Duodenal mucosa (tissue), 2 donors: Measurements from ENCODE around the gene ANGPTL4.
"Not testable (repeated sequence)": the region's sequence is repeated elsewhere in the genome, so short reads cannot be mapped to it uniquely, and the experiment has no call there.

Source experiments
- H3K27ac ChIP-seq: one replicate; pipeline ENCODE4 v1.7.0; 2013; ENCODE audit warnings: low read depth, low read length
- H3K27me3 ChIP-seq, 2 donors: one replicate each; pipeline ENCODE4 v1.7.0; 2013; ENCODE audit warnings: low read length in 2 of 2, control low read depth in 1 of 2; ENCODE audit not compliant: insufficient read depth in 2 of 2, control insufficient read depth in 1 of 2
- H3K36me3 ChIP-seq, 2 donors: one replicate each; pipeline ENCODE4 v1.7.0; 2013; ENCODE audit warnings: low read length in 2 of 2, control low read depth in 1 of 2; ENCODE audit not compliant: insufficient read depth in 2 of 2, control insufficient read depth in 1 of 2
- H3K4me1 ChIP-seq, 2 donors: one replicate each; pipeline ENCODE4 v1.7.0; 2013; ENCODE audit warnings: low read length in 2 of 2, control low read depth in 1 of 2; ENCODE audit not compliant: insufficient read depth in 2 of 2, control insufficient read depth in 1 of 2
- H3K4me3 ChIP-seq, 2 donors: one replicate each; pipeline ENCODE4 v1.7.0; 2013; ENCODE audit warnings: low read length in 2 of 2, low read depth in 1 of 2
- H3K9ac ChIP-seq, 2 donors: one replicate each; pipeline ENCODE4 v1.7.0; 2013; ENCODE audit warnings: low read length in 2 of 2, low read depth in 1 of 2
- H3K9me3 ChIP-seq, 2 donors: one replicate each; pipeline ENCODE4 v1.7.0; 2013; ENCODE audit warnings: low read length in 2 of 2, control low read depth in 1 of 2; ENCODE audit not compliant: control insufficient read depth in 1 of 2

The ANGPTL4 gene

DNA sequence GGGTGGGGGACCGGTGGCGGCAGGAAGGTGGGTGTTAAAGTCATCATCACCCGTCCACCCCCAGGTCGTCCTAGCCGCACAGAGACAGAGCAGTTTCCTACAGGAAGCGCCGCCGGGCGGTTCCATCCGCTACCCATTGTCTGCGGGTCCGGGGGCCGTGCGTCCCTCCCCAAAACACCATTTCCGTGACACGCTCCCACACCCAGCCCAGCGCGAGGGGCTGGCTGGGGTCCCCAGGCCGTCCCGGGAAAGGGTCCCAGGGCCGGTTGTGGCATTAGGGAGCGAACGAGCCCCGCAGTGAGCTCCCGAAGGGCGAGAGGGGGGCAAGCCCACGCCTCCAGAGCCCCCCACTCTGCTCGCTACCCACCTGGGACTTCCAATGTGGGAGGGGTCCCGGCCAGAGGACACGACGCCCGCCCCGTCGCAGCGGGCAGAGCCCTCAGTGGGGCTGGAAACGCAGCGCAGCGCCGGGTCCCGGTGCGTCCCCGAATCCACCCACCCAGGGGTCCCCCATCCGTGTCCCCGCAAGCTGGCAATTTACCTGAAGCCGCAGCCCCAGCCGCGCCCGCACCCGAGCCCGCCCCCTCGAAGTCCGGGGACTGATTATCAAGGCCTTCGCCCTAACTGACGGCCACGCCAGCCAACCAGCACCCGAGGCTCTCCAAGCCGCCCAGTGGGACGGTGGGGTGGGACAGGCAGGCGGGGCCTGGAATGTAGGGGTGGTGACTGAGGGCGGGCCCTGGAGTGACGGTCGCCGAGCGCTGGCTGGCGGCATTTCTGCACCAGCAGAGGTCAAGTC, 21.1 kb upstream of the ANGPTL4 start, which contains the start of gene KANK3:
Gene KANK3 (minus strand): TSS at position 579 of the 799 bp plus-strand sequence. CDS start 5,434 bp downstream, outside the sequence.
- H3K9me3 ChIP-seq: no peaks in the 10 kb centered on the region
- H3K4me3 ChIP-seq: peak within 1 kb of the TSS; percentile 52 to 64
- H3K4me1 ChIP-seq: peaks cover 0 to 9% of the 10 kb centered on the region in 2 donors
- H3K9ac ChIP-seq: peak within 1 kb of the TSS; percentile 37 to 43
- H3K27ac ChIP-seq: peak within 1 kb of the TSS; percentile 46
- H3K27me3 ChIP-seq: peaks cover 9 to 21% of the 10 kb centered on the region in 2 donors
- no peaks in the 10 kb centered on the region for H3K36me3 ChIP-seq

DNA sequence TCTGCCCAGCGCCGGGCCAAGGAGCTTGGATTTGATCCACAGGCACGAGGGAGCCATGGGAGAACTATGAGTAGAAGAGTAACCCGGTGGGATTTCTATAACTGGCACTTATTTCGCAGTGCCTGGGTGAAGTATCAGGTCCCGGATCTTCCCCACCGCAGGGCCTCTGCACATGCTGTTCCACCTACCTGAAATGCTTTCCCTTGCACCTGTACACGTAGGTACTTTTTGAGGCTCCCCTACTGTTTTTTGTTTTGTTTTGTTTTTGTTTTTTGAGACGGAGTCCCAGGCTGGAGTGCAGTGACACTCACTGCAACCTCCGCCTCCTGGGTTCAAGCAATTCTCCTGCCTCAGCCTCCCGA, 20.5 kb upstream of the ANGPTL4 start:
- Histone ChIP-seq H3K9me3 (no peaks in the 10 kb centered on the region), H3K36me3 (no peaks in the 10 kb centered on the region), H3K9ac (no peak overlapping the region), H3K4me1 (peaks cover 0 to 9% of the 10 kb centered on the region in 2 donors), H3K4me3 (peak overlapping the region; percentile 47 to 57), H3K27ac (no peak overlapping the region), H3K27me3 (peaks cover 9 to 21% of the 10 kb centered on the region in 2 donors)

DNA sequence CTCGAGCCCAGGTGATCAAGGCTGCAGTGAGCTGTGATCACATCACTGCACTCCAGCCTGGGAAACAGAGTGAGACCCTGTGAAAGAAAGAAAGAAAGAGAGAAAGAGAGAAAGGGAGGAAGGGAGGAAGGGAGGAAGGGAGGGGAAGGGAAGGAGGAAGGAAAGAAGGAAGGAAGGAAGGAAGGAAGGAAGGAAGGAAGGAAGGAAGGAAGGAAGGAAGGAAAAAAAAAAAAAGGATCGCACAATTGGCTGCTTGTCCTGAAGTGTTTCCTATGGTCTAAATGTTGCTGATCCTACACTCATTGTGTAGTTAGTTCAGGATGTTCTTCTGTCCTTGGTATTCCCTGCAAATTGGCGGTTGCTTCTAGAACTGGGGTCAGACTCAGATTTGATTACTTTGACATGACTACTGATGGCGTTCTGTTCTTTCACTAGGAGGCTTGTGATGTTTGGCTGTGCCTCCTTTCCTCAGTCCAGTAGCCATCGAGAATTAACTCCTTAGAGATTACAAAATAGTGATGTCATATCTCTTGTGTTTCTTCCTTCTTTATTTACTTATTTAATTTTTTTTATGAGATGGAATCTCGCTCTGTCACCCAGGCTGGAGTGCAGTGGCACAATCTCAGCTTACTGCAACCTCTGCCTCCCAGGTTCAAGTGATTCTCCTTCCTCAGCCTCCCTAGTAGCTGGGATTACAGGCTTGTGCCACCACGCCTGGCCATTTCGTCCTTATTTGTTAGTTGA, 14.2 kb upstream of the ANGPTL4 start:
- H3K36me3 ChIP-seq, H3K27me3 ChIP-seq, H3K9me3 ChIP-seq, H3K4me1 ChIP-seq, H3K27ac ChIP-seq, H3K9ac ChIP-seq, H3K4me3 ChIP-seq: not testable (repeated sequence)

- no peak overlapping the region for H3K27ac ChIP-seq
- no peak overlapping the region for H3K4me3 ChIP-seq
- H3K27me3 ChIP-seq: peaks cover 0 to 3% of the 10 kb centered on the region in 2 donors
- H3K9ac ChIP-seq: no peak overlapping the region
- H3K9me3 ChIP-seq: no peaks in the 10 kb centered on the region
- H3K36me3 ChIP-seq: no peaks in the 10 kb centered on the region
- H3K4me1 ChIP-seq: peaks cover 8 to 14% of the 10 kb centered on the region in 2 donors
Observed at GRCh38 chr19:8352134-8352827, 11.7 kb upstream of the ANGPTL4 start.

GRCh38 chr19:8352845-8353244, 11.1 kb upstream of the ANGPTL4 start:
- H3K9me3 ChIP-seq, H3K9ac ChIP-seq, H3K36me3 ChIP-seq, H3K27me3 ChIP-seq, H3K27ac ChIP-seq, H3K4me3 ChIP-seq: not testable (repeated sequence)
- peaks cover 8 to 14% of the 10 kb centered on the region in 2 donors for H3K4me1 ChIP-seq

GRCh38 chr19:8355631-8356402, 8.1 kb upstream of the ANGPTL4 start:
- no peak overlapping the region for H3K27ac ChIP-seq
- H3K9me3 ChIP-seq: no peaks in the 10 kb centered on the region
- H3K27me3 ChIP-seq: peaks cover 0 to 3% of the 10 kb centered on the region in 2 donors
- H3K9ac ChIP-seq: no peak overlapping the region
- H3K36me3 ChIP-seq: no peaks in the 10 kb centered on the region
- peaks cover 8 to 14% of the 10 kb centered on the region in 2 donors for H3K4me1 ChIP-seq
- no peak overlapping the region for H3K4me3 ChIP-seq

GRCh38 chr19:8357007-8357521, 6.9 kb upstream of the ANGPTL4 start:
- Histone ChIP-seq H3K27me3 (peaks cover 0 to 3% of the 10 kb centered on the region in 2 donors), H3K4me1 (peaks cover 14 to 19% of the 10 kb centered on the region in 2 donors), H3K27ac (no peak overlapping the region), H3K36me3 (no peaks in the 10 kb centered on the region), H3K9ac (no peak overlapping the region), H3K9me3 (no peaks in the 10 kb centered on the region), H3K4me3 (no peak overlapping the region)

DNA sequence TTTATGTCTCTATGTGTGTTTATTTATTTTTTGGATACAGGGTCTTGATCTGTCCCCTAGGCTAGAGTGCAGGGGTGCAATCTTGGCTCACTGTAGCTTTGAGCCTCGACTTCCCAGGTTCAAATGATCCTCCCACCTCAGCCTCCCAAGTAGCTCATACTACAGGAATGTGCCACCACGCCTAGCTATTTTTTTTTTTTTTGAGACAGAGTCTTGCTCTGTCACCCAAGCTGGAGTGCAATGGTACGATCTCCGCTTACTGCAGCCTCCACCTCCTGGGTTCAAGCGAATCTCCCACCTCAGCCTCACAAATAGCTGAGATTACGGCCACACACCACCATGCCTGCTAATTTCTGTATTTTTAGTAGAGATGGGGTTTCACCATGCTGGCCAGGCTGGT, 5.0 kb upstream of the ANGPTL4 start:
- Histone ChIP-seq H3K4me3 (no peak overlapping the region), H3K27ac (no peak overlapping the region), H3K4me1 (peaks cover 25 to 30% of the 10 kb centered on the region in 2 donors), H3K27me3 (no peaks in the 10 kb centered on the region), H3K36me3 (no peaks in the 10 kb centered on the region), H3K9me3 (no peaks in the 10 kb centered on the region), H3K9ac (no peak overlapping the region)

DNA sequence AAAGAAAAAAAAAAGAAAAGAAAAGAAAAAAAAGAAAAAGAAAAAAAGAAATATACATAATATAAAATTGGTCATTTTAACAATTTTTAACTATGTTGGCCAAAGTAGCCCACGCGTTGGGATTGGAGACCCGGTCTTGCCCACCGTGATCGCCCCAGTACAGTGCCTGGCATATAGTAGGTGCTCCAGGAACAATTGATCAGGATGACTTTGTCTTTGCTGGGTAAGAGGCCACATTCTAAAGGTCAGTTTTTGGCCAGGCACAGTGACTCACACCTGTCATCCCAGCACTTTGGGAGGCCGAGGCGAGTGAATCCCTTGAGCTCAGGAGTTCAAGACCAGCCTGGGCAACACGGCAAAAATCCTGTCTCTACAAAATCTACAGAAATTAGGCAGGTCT, 3.8 kb upstream of the ANGPTL4 start:
- H3K27me3 ChIP-seq: peaks cover 0 to 5% of the 10 kb centered on the region in 2 donors
- no peak overlapping the region for H3K27ac ChIP-seq
- H3K4me1 ChIP-seq: peaks cover 25 to 30% of the 10 kb centered on the region in 2 donors
- no peak overlapping the region for H3K9ac ChIP-seq
- no peaks in the 10 kb centered on the region for H3K36me3 ChIP-seq
- H3K4me3 ChIP-seq: no peak overlapping the region
- no peaks in the 10 kb centered on the region for H3K9me3 ChIP-seq
